Lung (tissue), 12 donors: ENCODE results near the gene NEK7. TPM values are rescaled to one million over a fixed set of nuclear protein-coding genes. Genes with fewer than 3 reads are reported as not detected.
A peak's percentile ranks its signal among the peaks of the same experiment; 100 is the strongest.

Experiments used
- ATAC-seq: fragments of 200-7000 bp; cut with Tn5 transposase; one replicate; pipeline ENCODE4 v1.9.1; 2020; ENCODE audit warnings: moderate number of reproducible peaks; ENCODE audit not compliant: insufficient read depth, low FRiP score
- DNase-seq, 3 donors: peaks; one replicate each; pipeline ENCODE4 v3.0.0-alpha.2; 2013 to 2017
- H3K27ac ChIP-seq, 2 donors: one replicate each; pipeline ENCODE4 v1.5.1; 2013; ENCODE audit warnings: mild to moderate bottlenecking in 2 of 2, moderate library complexity in 2 of 2, control low read depth in 1 of 2, inconsistent platforms in 1 of 2, low read depth in 1 of 2, low read length in 1 of 2
- H3K27me3 ChIP-seq, 3 donors: one replicate each; pipeline ENCODE4 v1.5.1; 2013; ENCODE audit warnings: low read length in 2 of 3; ENCODE audit not compliant: control insufficient read depth in 3 of 3, insufficient read depth in 3 of 3
- H3K36me3 ChIP-seq, 4 donors: one replicate each; pipeline ENCODE4 v1.5.1; 2013; ENCODE audit warnings: low read length in 4 of 4, mild to moderate bottlenecking in 1 of 4, moderate library complexity in 1 of 4; ENCODE audit not compliant: control insufficient read depth in 4 of 4, insufficient read depth in 4 of 4
- H3K4me1 ChIP-seq, 5 donors: one replicate each; pipeline ENCODE4 v1.5.1; 2013; ENCODE audit warnings: low read length in 5 of 5, mild to moderate bottlenecking in 2 of 5, moderate library complexity in 1 of 5; ENCODE audit not compliant: control insufficient read depth in 5 of 5, insufficient read depth in 5 of 5
- H3K4me3 ChIP-seq: one replicate; pipeline ENCODE4 v1.5.1; 2013; ENCODE audit warnings: mild to moderate bottlenecking, control low read depth, moderate library complexity
- H3K9ac ChIP-seq, 2 donors: one replicate each; pipeline ENCODE4 v1.5.1; 2013; ENCODE audit warnings: low read length in 2 of 2, control low read depth in 1 of 2; ENCODE audit not compliant: insufficient read depth in 1 of 2
- H3K9me3 ChIP-seq, 4 donors: one replicate each; pipeline ENCODE4 v1.5.1; 2013; ENCODE audit warnings: low read length in 3 of 4, mild to moderate bottlenecking in 1 of 4, moderate library complexity in 1 of 4; ENCODE audit not compliant: control insufficient read depth in 4 of 4, insufficient read depth in 3 of 4
- WGBS, 2 donors: extraction: QIAGEN DNeasy Blood & Tissue Kit; methylation state at CpG; one replicate each; pipeline ENCODE4 v1.1.7; 2013; 5-methylcytosine and 5-hydroxymethylcytosine counted together
- polyA plus RNA-seq, 2 donors: library from polyadenylated mRNA; stranded (reverse); fragments of 200-250 nt; gene quantifications; one replicate each; pipeline ENCODE4 v1.2.1, GENCODE V29; 2013
- total RNA-seq, 2 donors: library from RNA; depleted of rRNA in 1 of 2; stranded (reverse); fragments of >200 nt in 1 of 2; gene quantifications; one replicate each; pipeline ENCODE4 v1.2.1, GENCODE V29; 2014 to 2021
- TF ChIP-seq, protein P1 (sequence below): IDR thresholded peaks from 2 replicates; pipeline ENCODE4 v1.5.1; 2012; ENCODE audit warnings: mild to moderate bottlenecking; ENCODE audit errors: control extremely low read depth, extremely low read depth
- donor health status: control.
- donor health status: control.
- donor health status: Bipolar disorder and iron deficiency.
- donor health status: healthy.
- donor health status: DM: yes; HTN: yes; CAD: no.

The NEK7 gene
- total and polyA plus RNA-seq, 4 donors, result 23.9 to 132 (median 64.2) TPM

DNA sequence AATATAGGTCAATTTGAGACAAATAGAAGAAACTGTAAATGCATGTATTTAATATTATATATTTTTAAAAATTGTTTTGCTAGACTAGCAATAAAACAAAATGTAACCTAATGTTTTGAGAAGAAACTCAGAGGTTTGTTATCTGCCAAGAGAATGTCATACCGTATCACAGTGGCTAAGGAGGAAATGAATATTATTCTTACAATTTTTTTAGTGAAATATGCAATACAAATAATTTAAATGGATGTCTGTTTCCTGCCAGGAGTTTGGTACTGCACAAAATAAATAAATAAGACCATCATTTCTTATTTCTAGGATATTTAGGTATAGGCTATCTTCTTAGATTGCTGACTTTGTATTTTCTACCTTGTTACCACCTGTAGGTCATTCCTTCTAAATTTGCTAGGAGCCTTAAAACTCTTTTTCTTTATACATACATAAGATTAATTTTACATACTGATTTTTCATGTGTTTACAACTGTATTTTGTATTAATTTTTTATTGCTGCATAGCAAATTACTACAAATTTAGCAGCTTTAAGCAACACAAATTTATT lies 113.6 kb downstream of the NEK7 start:
- H3K4me1 ChIP-seq, result peaks cover 0 to 35% (median 17%) of the 10 kb centered on the region in 5 donors
- TF ChIP-seq, protein P1, sequence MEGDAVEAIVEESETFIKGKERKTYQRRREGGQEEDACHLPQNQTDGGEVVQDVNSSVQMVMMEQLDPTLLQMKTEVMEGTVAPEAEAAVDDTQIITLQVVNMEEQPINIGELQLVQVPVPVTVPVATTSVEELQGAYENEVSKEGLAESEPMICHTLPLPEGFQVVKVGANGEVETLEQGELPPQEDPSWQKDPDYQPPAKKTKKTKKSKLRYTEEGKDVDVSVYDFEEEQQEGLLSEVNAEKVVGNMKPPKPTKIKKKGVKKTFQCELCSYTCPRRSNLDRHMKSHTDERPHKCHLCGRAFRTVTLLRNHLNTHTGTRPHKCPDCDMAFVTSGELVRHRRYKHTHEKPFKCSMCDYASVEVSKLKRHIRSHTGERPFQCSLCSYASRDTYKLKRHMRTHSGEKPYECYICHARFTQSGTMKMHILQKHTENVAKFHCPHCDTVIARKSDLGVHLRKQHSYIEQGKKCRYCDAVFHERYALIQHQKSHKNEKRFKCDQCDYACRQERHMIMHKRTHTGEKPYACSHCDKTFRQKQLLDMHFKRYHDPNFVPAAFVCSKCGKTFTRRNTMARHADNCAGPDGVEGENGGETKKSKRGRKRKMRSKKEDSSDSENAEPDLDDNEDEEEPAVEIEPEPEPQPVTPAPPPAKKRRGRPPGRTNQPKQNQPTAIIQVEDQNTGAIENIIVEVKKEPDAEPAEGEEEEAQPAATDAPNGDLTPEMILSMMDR, result no peak
- no peaks in the 10 kb centered on the region for H3K9me3 ChIP-seq
- 34 to 57% methylated on average over 1 of the region's 1 CpG for WGBS, 2 donors
- no peak overlapping the region for H3K4me3 ChIP-seq
- H3K27me3 ChIP-seq, result no peaks in the 10 kb centered on the region
- ATAC-seq, result no peak
- peaks cover 0 to 6% (median 1%) of the 10 kb centered on the region in 4 donors for H3K36me3 ChIP-seq
- DNase-seq, result no peak
- H3K9ac ChIP-seq, result no peak overlapping the region
- peak overlapping the region in 1 of 2 donors; percentile 66 for H3K27ac ChIP-seq

DNA sequence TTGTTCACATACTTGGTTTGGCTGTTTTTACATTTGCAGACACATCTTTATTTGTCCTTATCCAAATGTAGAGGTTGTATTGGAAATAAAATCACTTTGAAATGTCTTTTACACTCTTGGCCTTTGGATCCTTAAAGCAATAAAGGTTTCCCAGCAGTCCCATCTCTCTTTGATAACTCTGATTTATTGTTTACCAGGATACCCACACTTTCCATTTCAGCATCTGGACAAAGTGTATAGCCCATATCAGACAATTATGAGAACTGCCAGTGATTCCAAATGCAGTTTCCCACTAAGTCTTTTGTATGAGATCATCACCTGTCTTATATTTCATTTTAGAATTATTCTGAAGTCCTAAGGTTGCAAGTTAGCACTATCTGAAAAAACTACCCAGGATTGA lies 114.7 kb downstream of the NEK7 start:
- H3K27ac ChIP-seq, result peak overlapping the region in 1 of 2 donors; percentile 21
- TF ChIP-seq, protein P1, result no peak
- DNase-seq, result no peak
- no peak overlapping the region for H3K9ac ChIP-seq
- no peak overlapping the region for H3K4me3 ChIP-seq
- H3K9me3 ChIP-seq, result no peaks in the 10 kb centered on the region
- no peak for ATAC-seq
- no peaks in the 10 kb centered on the region for H3K27me3 ChIP-seq
- H3K4me1 ChIP-seq, result peaks cover 0 to 43% (median 15%) of the 10 kb centered on the region in 5 donors
- H3K36me3 ChIP-seq, result peaks cover 0 to 6% (median 1%) of the 10 kb centered on the region in 4 donors

DNA sequence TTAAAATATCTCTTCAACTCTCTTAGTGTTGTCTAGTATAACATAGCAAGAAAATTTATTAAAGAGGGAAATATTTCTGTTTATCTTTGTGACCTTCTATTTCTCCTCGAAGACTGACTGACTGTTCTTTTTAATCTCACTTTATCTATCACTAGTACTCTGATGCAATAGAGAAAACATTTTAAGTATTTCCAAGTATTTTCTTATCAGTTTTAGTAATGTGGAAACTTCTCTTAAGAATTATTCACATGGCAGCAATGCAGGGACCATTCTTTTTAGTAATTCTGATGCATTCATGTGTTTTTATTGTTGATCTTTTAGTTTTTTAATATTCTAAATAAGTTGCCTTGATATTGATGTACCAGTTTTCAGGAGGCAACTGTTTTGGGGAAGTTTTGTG lies 115.7 kb downstream of the NEK7 start:
- 20 to 58% methylated on average over 1 of the region's 1 CpG for WGBS, 2 donors
- H3K4me1 ChIP-seq, result peaks cover 0 to 43% (median 15%) of the 10 kb centered on the region in 5 donors

More for the DNA sequence above, 115.7 kb downstream of the NEK7 start:
- ATAC-seq, result peak; percentile 35
- TF ChIP-seq, protein P1, result no peak
- peak overlapping the region in 1 of 2 donors; percentile 45 for H3K27ac ChIP-seq
- H3K27me3 ChIP-seq, result no peaks in the 10 kb centered on the region
- H3K9me3 ChIP-seq, result no peaks in the 10 kb centered on the region
- peak in 2 of 3 donors; percentile 67 to 69 for DNase-seq
- no peak overlapping the region for H3K4me3 ChIP-seq
- H3K9ac ChIP-seq, result no peak overlapping the region
- H3K36me3 ChIP-seq, result peaks cover 0 to 6% (median 1%) of the 10 kb centered on the region in 4 donors
